Heart right ventricle (tissue), 16 donors: Measurements from ENCODE around the gene RPS15. TPM values are rescaled to one million over a fixed set of nuclear protein-coding genes. Genes with fewer than 3 reads are reported as not detected.

Experiments
- ATAC-seq, 8 donors: fragments of 200-7000 bp; cut with Tn5 transposase; one replicate each; pipeline ENCODE4 v1.9.1; 2020; ENCODE audit warnings: mild to moderate bottlenecking in 8 of 8, moderate library complexity in 8 of 8, moderate number of reproducible peaks in 1 of 8
- DNase-seq, 2 donors: peaks; one replicate each; pipeline ENCODE4 v3.0.0-alpha.2; 2020
- H3K27ac ChIP-seq, 10 donors: fragments of 200-600 bp; sonication (generic) in 2 of 10; one replicate each; pipeline versions ENCODE4 v1.5.0 to v1.8.0; 2020 to 2022; ENCODE audit warnings: mild to moderate bottlenecking in 3 of 10
- H3K27me3 ChIP-seq, 7 donors: fragments of 200-600 bp; one replicate each; pipeline ENCODE4 v1.8.0; 2021 to 2022; ENCODE audit warnings: mild to moderate bottlenecking in 2 of 7
- H3K36me3 ChIP-seq, 9 donors: fragments of 200-600 bp; sonication (generic) in 1 of 9; one replicate each; pipeline versions ENCODE4 v1.5.0 to v1.8.0; 2020 to 2022; ENCODE audit warnings: mild to moderate bottlenecking in 2 of 9
- H3K4me1 ChIP-seq, 9 donors: fragments of 200-600 bp; sonication (generic) in 1 of 9; one replicate each; pipeline versions ENCODE4 v1.5.0 to v1.8.0; 2020 to 2022; ENCODE audit warnings: mild to moderate bottlenecking in 4 of 9
- H3K4me3 ChIP-seq, 10 donors: fragments of 200-600 bp; sonication (generic) in 2 of 10; one replicate each; pipeline versions ENCODE4 v1.5.0 to v1.8.0; 2020 to 2022; ENCODE audit warnings: mild to moderate bottlenecking in 7 of 10, moderate library complexity in 2 of 10
- H3K9me3 ChIP-seq, 11 donors: fragments of 200-600 bp in 10 of 11; sonication (generic) in 2 of 11; one replicate each; pipeline versions ENCODE4 v1.5.0 to v1.8.0; 2013 to 2022; ENCODE audit warnings: mild to moderate bottlenecking in 2 of 11, control low read depth in 1 of 11, moderate library complexity in 1 of 11
- CTCF ChIP-seq, 9 donors: fragments of 200-600 bp; sonication (generic) in 2 of 9; IDR thresholded peaks; one replicate each; pipeline versions ENCODE4 v1.5.0 to v1.8.0; 2021 to 2022; ENCODE audit warnings: antibody characterized with exemption in 9 of 9, mild to moderate bottlenecking in 5 of 9, moderate library complexity in 1 of 9
- WGBS, 2 donors: extraction: QIAGEN DNeasy Blood & Tissue Kit; methylation state at CpG; one replicate each; pipeline ENCODE4 v1.1.7; 2013; ENCODE audit warnings: inconsistent platforms in 1 of 2; 5-methylcytosine and 5-hydroxymethylcytosine counted together
- intact Hi-C, 10 donors: fragments of 100-400 bp; cut with DNase I; formaldehyde crosslinking; loops; one replicate each; pipeline versions ENCODE4 v1.11.1 to v1.14.2; 2022
- polyA plus RNA-seq, 2 donors: library from polyadenylated mRNA; stranded (reverse); fragments of 200-250 nt; gene quantifications; one replicate each; pipeline ENCODE4 v1.2.3, GENCODE V29; 2013
- total RNA-seq, 10 donors: library from RNA; stranded (reverse); fragmentation: NEBNext Ultra II Directional in 3 of 10; extraction: Animal tissue kit (Norgen Biotek cat#: 25700) in 3 of 10; gene quantifications; one replicate each; pipeline versions ENCODE4 v1.2.1 to v1.2.4, GENCODE V29; 2021 to 2023
- donor health status: Arrhythmogenic right ventricular cardiomyopathy.
- donor health status: ischemic (EF 13 %, LVEDD 7.1; RV severe dilation, severe dysfunction).
- donor health status: healthy with polysubstance abuse.
- donor health status: DM: no; HTN: yes; CAD: no.
- donor health status: DM: no; HTN: no; CAD: no.
- donor health status: ischemic (EF 25% LVEDD 6.9; RV normal size, moderate dysfunction).
- donor health status: ischemic (EF 25% LVEDD 5.7; RV mildly dilated, moderate dysfunction).
- donor health status: healthy.
- donor health status: DM: yes; HTN: yes; CAD: no.
- donor health status: Ischemic cardiomyopathy.
- donor health status: ischemic (EF 35%, LVEDD 5.7; RV mildly dilated, moderate dysfunction).
- donor health status: nonischemic (EF 11% LVEDD 7.7; RV severe dilation, severe dysfunction).
- donor health status: DM: yes; HTN: yes; CAD: no.
- donor health status: PGD.
- donor health status: ischemic (EF 29% LVEDD 5.4; RV normal size, mild dysfunction).
- donor health status: nonischemic (EF 23%, LVEDD 6.1; RV moderate dilation, normal function).

RPS15 gene
- total and polyA plus RNA-seq, 12 donors: 480 to 3,724 (median 607) TPM

- WGBS, 2 donors: 89 to 91% methylated on average over 54 to 77 of the region's 77 CpGs
- no peak overlapping the region for H3K27ac ChIP-seq
- no peaks in the 10 kb centered on the region for H3K36me3 ChIP-seq
- H3K9me3 ChIP-seq: no peaks in the 10 kb centered on the region
- H3K4me1 ChIP-seq: peaks cover 0 to 14% (median 8%) of the 10 kb centered on the region in 9 donors
- no peaks in the 10 kb centered on the region for H3K27me3 ChIP-seq
- no peak for TF ChIP-seq CTCF (IDR thresholded peaks at IDR 0.05)
- H3K4me3 ChIP-seq: no peak overlapping the region
- intact Hi-C loops: no loop called here
- no peak for DNase-seq
- no peak for ATAC-seq
These were observed 45.2 kb downstream of the RPS15 start for GRCh38 chr19:1483131-1483978.

GRCh38 chr19:1483979-1484428, 45.8 kb downstream of the RPS15 start:
- ATAC-seq: no peak
- DNase-seq: no peak
- intact Hi-C loops: no loop called here
- H3K27me3 ChIP-seq: no peaks in the 10 kb centered on the region
- no peak overlapping the region for H3K27ac ChIP-seq
- H3K36me3 ChIP-seq: no peaks in the 10 kb centered on the region
- no peaks in the 10 kb centered on the region for H3K9me3 ChIP-seq
- WGBS, 2 donors: 91 to 92% methylated on average over 23 of the region's 23 CpGs
- peaks cover 0 to 9% (median 6%) of the 10 kb centered on the region in 9 donors for H3K4me1 ChIP-seq
- no peak overlapping the region for H3K4me3 ChIP-seq
- no peak for TF ChIP-seq CTCF (IDR thresholded peaks at IDR 0.05)

GRCh38 chr19:1486720-1487575, 48.8 kb downstream of the RPS15 start:
- no peak for TF ChIP-seq CTCF (IDR thresholded peaks at IDR 0.05)
- DNase-seq (no peak), ATAC-seq (no peak)
- no peaks in the 10 kb centered on the region for H3K9me3 ChIP-seq
- intact Hi-C loops: no loop called here
- peaks cover 3 to 19% (median 14%) of the 10 kb centered on the region in 9 donors for H3K4me1 ChIP-seq
- H3K27me3 ChIP-seq: peaks cover 0 to 9% (median 2%) of the 10 kb centered on the region in 7 donors
- WGBS, 2 donors: 92 to 93% methylated on average over 52 to 56 of the region's 56 CpGs
- H3K27ac ChIP-seq: no peak overlapping the region
- no peak overlapping the region for H3K4me3 ChIP-seq
- H3K36me3 ChIP-seq: no peaks in the 10 kb centered on the region

- Histone ChIP-seq H3K27me3 (peaks cover 0 to 17% (median 5%) of the 10 kb centered on the region in 7 donors), H3K4me3 (no peak overlapping the region), H3K4me1 (peaks cover 3 to 24% (median 14%) of the 10 kb centered on the region in 9 donors), H3K27ac (no peak overlapping the region), H3K36me3 (no peaks in the 10 kb centered on the region), H3K9me3 (no peaks in the 10 kb centered on the region)
- TF ChIP-seq CTCF (IDR thresholded peaks at IDR 0.05): no peak
- ATAC-seq (no peak), DNase-seq (no peak)
- intact Hi-C loops: no loop called here
- 92 to 93% methylated on average over 35 to 40 of the region's 40 CpGs for WGBS, 2 donors
These were observed 49.5 kb downstream of the RPS15 start for GRCh38 chr19:1487576-1488281.
